Lower leg skin (tissue), 3 donors: Measurements from ENCODE around the gene RBM20.

Experiments
- CTCF ChIP-seq, 3 donors: fragments of 450-650 bp; IDR thresholded peaks; one replicate each; pipeline ENCODE4 v1.5.1; 2016; ENCODE audit warnings: antibody characterized with exemption in 3 of 3, mild to moderate bottlenecking in 3 of 3, moderate library complexity in 2 of 3
- POLR2A ChIP-seq, 2 donors: fragments of 450-650 bp; IDR thresholded peaks; one replicate each; pipeline ENCODE4 v1.6.1; 2016 to 2017; ENCODE audit warnings: antibody characterized with exemption in 2 of 2, mild to moderate bottlenecking in 1 of 2, moderate library complexity in 1 of 2

- TF ChIP-seq POLR2A (IDR thresholded peaks at IDR 0.05), result no peak
- no peak for TF ChIP-seq CTCF (IDR thresholded peaks at IDR 0.05)
Observed at GRCh38 chr10:110619514-110620397, 24.4 kb upstream of the RBM20 start.
